HG02571 (cell line): ENCODE results near the gene GP9.
"Not testable (repeated sequence)": the region's sequence is repeated elsewhere in the genome, so short reads cannot be mapped to it uniquely, and the experiment has no call there.

Experiments used
- ATAC-seq: cut with Tn5 transposase; IDR thresholded peaks from one replicate; pipeline ENCODE4 v1.9.1; 2021; ENCODE audit warnings: mild to moderate bottlenecking, moderate library complexity; ENCODE audit not compliant: unreplicated experiment

Gene GP9

DNA sequence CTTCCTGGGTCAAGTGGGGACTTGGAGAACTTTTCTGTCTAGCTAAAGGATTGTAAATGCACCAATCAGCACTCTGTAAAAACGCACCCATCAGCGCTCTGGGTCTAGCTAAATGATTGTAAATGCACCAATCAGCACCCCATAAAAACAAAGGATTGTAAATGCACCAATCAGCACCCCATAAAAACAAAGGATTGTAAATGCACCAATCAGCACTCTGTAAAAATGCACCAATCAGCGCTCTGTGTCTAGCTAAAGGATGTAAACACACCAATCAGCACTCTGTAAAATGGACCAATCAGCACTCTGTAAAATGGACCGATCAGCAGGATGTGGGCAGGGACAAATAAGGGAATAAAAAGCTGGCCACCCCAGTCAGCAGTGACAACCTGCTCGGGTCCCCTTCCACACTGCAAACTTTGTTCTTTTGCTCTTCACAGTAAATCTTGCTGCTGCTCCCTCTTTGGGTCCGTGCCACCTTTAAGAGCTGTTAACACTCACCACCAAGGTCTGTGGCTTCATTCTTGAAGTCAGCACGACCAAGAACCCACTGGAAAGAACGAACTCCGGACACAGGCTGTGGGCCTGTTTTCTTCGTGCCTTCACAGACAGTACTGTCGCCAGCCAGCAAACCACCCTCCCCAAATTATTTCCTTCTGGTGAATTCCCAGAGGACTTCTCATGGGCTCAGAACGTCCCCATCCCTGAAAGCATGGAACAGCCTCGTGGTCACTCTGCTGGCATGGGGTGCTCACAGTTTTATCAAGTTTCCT is 8.9 kb downstream of the GP9 start:
- ATAC-seq, result not testable (repeated sequence)

DNA sequence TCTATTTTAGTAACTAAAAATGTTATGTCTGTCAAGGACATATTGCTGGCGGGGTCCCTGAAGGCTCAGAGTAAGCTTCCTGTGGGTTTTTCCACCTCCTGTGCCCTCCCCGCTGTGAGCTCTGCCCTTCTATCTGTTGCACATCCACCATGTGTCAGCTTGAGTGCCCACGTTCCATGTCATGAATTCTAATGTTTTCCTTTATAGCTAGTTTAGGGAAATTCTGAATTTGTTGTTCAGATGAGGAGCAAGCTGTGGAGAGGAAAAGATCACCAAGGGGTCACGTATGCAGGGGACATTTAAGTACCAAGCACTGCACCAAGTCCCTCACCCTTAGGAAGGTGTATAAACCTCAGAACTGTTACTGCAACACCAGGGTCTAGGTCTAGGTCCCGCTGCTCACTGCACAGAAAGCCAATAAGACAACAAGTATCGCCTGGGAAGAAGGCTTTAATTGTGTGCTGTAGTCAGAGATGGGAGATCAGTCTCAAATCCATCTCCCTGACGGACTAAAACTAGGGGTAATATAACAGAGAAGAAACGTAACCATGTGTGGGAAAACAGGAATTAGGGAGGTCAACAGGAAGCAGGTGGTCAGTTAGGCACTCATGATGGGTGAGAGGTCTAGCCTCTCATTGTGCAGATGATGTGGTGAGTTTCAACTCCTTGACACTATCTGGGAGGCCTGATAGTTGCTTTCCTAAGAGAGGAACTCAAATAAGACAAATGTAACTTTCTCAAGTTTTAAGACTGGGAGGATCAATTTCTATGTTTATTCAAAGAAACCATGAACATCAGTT is 9.7 kb downstream of the GP9 start:
- ATAC-seq, result no peak

DNA sequence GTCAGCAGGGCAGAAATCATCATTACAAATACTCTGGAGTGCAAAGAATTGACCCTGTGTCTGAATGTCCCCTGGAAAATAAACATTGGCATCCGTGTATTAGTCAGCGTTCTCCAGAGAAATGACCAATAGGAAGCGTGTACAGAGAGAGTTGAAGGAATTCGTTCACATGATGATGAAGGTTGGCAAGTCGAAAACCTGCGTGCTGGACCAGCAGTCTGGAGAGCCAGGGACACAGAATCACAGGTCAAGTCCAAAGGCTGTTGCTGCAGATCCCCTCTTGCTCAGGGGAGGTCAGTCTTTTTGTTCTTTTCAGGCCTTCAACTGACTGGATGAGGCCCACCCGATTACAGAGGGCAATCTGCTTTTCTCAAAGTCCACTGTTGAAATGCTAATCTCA is 16.6 kb downstream of the GP9 start:
- ATAC-seq, result no peak

DNA sequence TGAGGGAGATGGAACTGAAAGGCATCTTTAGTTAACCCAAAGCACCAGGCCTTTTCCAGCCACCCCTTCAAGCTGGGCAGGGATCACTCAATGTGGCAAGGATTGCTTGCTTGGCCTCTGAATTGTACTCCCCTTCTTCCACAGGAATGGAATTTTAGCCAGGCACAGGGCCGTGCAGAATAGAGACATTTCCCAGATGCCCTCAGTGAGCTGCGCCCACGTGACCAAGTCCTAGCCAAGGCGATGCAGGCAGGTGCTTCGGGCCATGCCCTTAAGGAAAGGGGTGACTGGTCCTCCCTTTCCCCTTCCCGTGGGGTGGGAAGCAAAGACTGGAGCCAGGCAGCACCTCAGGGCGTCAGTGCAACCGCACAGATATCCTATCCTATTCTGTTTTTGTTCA is 17.9 kb downstream of the GP9 start:
- ATAC-seq, result no peak

DNA sequence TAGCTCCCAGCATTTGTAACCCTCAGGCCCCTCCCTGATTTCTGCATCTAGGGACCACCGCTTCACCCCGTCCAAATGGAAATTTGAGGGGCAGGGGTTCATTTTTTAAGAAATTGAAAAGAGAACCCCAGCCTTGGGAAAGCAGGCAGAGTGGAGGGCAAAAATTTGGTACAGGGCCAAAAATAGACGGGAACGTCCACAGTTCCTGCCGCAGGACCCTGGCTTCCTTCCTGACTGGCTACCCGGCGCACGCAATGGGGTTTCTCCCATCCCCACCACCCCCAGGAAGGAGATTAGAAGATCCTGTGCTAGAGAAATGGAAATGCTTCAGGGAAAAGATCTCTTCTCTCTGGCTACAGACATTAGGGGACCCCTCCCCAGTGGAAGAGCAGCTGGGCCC is 20.9 kb downstream of the GP9 start:
- no peak for ATAC-seq

DNA sequence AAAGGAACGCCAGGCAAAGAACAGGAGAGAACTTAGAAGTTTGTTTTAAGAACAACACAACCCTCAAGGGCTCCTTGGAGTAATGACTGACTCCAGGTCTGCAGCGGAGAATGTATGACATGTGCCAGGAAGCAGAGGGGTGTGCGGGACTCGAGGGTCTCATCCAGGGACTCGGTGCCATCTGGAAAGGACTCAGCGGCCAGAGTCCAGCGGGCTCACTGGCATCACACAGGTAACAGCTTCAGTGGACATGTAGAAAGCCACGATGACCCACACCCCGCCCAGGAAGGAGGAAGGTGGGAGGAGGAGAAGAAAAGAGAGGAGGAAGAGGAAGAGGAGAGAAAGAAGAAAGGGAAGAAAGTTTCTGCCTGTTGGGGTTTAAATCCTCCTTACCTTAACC is 21.4 kb downstream of the GP9 start:
- no peak for ATAC-seq

DNA sequence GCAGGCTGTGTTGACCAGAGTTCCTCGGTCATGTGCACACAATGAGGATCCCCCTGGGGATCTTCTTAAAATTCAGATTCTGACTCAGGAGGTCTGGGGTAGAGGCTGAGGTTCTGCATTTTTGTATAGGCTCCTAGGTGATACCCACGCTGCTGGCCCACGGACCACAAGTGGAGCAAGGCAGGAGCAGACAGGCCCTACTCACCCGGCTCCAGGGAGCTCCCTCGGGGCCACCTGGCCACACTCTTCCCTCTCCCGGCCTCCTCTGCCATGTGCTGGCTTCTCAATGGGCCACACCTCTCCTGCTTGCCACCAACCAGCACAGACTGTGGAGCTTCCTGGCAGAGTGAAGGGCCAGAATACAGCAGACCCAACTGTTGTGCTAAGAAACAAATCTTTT is 23.9 kb downstream of the GP9 start:
- ATAC-seq, result no peak

DNA sequence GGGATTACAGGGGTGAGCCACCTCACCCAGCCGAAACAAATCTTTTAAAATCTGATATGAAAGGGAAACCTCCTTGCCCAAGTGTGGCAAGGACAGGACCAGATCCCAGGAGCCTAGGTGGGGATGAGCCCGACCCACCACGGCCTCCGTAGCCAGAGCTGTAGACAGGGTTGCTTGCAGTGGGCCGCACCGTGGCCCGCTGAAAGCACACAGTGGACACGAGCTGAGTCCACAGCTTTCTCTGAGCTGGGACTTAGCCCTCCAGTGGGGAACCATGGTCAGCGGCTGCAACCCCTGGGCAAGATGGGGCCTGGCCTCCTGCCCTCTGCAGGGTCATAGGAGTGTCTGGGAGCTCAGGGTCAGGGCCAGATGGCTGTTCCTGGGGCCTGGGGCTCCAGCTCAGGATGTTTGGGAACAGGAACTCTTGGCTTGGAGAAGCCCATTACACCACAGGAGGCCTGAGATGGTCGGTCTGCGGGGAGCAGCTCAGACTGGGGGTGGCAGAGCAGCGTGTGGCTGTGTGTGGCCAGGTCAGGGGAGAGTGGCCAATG is 24.7 kb downstream of the GP9 start:
- ATAC-seq, result no peak

DNA sequence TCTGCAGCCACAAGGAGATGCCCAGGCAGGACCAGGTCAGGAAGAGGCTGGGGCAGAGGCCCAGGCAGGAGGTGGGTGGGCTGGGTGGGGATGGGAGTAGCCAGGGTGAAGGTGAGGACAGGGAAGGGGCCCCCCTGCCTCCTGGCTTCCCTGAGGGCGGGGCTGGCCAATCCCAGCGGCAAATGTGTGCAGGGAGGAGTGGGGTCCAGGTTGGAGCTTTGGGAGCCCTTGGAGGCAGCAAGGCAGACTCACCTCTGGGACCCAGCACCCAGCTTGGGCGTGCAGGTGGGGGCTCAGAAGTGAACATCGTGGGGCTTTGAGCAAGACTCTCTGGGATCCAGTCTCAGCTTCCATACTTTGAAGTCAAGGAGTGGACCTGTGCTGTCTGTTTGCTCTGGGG is 25.2 kb downstream of the GP9 start:
- no peak for ATAC-seq

DNA sequence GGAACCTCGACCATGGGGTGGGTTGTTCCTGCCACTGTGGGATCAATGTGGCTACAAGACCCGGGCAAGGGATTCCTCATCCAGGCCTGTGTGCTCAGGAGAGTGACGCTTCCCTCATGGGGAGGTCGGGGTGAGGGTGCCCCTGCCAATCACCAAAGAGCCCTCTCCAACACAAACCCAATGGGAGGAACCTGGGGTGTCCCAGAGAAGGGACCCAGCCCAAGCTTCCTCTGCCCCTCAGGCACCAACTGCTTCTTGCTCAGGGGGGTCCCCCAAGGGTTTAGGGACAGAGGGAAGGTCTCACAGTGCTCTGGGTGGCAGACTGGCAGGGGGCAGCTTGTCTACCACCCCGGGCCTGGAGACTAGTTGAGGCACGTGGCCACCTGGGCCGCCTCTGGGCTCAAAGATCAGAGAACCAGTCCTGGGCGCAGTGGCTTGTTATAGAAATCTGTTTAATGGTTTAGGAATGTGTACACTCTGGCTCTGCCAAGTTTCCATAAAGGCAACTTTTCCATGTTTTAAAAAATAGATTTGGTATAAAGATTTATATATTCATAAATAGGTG is 26.6 kb downstream of the GP9 start:
- ATAC-seq, result no peak

DNA sequence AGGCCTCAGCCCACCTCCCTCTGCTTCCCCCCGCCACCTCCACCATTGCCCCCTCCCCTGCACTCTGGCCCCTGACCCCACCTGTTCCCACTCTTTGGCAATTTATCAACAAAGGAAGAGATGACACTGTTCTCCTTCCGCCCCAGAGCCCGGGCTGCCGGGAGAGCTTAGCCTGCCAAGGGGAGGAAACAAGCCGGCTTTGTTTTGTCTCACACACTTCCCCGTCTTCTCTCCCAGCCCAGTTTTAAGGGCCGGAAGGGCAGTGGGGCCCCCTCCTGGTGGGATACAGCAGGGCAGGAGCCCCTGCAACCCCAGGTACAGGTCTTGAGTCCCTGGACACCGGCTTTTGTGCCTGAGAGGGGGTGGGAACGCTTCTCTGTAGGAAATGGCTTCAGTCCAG is 27.3 kb downstream of the GP9 start:
- not testable (repeated sequence) for ATAC-seq

DNA sequence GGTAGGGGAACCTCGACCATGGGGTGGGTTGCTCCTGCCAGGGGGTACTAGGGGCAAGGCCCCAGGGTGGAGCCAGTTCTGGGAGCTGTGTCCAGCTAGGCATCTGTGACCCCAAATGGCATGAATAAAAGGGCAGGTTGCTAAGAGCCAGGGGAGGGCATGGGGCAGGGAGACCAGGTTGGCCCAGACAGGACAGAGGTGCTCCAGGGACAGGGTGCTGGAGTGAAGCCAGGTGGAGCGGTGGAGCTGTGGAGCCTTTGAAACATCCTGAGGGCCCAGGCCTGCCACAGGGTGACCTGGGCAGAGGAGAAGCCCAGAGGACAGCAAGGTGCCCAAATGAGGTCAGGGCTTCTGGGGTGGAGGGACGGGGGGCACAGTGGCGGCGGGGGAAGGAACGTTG is 27.7 kb downstream of the GP9 start:
- ATAC-seq, result not testable (repeated sequence)

DNA sequence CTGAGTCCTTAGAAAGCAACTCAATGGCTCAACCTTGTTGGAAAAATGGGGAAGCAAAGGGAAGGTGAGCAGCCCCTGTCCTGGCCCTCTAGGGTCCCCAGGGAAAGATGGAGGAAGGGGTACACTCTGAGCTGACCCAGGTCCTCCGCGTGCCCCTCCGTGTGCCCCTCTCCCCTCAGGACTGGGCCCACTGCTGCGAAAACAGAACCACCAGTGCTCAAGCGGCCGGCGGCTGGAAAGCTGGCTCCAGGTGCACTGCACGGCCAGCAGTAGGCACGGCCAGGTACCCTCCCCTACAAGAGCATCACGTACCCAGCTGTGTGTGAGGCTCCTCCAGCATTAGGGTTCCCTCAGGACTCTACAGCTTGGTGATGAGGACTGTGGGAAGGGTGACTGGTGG is 34.7 kb downstream of the GP9 start:
- ATAC-seq, result no peak

DNA sequence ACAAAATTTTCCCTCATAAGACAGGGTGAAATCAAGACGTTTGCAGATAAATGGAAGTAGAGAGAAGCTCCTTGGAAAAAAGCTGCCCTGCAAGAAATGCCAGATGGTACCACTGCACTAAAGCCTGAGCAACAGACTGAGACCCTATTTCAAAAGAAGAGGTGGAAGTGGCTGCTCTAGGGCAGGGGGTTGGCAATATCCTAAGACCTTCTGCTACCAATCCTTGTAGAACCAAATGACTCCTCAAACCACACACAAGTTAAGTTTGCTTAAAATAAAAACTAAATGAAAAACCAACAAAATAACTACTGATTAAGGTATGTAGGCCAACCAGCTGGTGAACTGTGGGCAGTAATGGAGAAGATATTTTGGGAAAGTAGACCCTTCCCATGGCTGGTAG is 39.7 kb downstream of the GP9 start:
- no peak for ATAC-seq

DNA sequence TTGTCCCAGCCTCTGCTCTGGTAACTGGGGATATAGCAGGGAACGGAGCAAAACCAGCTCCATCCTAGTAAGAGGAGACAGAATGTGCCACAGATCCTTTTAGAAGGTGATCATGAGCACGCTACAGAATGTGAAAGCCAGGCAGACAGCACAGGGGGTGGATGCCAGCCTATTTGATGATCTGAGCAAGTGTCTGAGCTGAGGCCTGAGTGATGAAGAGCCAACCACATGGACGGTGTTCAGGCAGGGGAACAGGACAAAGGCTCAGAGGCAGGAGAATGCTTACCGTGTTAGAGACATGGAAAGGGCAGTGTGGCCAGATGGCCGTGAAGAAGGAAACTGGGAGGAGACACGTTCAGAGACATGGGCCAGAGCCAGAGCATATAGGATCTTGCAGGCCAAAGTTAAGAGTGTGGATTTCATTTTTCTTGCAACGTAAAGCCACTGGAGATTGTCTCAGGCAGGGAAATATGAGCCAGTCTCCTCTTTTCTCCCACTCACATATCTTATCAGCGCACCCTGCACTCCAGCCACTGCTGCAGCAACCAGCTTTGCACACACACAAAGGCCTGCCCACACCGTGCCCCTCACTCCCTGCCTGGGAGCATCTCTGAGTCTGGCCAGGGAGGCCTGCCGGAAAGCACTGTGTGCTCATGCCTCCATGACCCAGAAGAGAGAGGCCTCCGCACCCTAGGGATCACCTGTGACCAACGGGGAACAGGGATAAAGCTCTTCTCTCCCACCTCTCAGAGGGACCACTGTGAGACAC is 41.0 kb downstream of the GP9 start:
- no peak for ATAC-seq

DNA sequence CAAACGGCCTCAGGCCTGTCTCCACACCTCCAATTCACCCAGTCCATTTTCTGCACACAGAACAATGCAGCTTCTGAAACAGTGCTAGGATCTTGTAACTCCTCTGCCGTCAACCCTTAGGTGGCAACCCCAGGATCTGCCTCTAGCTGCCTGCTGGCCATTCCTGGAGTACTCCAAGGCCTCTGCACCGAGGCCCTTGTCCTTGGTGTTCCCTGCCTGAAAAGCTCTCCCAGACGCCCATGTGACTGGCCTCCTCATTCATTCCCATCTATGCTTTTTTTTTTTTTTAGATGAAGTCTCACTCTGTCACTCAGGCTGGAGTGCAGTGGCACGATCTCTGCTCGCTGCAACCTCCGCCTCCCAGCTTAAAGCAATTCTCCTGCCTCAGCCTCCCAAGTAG is 42.7 kb downstream of the GP9 start:
- no peak for ATAC-seq

DNA sequence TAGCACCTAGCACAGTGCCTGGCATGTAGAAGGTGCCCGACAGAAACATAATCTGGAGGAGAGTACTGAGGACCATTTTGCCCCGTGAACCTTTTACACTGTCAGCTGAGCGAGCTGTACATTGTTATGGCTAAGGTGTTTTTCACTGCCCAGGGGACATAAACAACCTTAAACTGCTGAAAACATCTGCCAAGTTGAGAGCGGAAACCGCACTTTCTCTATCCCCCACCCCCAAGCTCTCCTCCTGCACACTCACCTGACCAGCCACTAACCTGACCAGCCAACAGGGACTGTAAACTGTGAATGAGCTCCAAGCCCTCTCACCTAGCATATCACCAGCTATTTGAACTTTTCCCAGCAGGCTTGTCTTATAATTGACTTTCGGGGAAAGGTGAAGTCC is 43.5 kb downstream of the GP9 start:
- no peak for ATAC-seq

DNA sequence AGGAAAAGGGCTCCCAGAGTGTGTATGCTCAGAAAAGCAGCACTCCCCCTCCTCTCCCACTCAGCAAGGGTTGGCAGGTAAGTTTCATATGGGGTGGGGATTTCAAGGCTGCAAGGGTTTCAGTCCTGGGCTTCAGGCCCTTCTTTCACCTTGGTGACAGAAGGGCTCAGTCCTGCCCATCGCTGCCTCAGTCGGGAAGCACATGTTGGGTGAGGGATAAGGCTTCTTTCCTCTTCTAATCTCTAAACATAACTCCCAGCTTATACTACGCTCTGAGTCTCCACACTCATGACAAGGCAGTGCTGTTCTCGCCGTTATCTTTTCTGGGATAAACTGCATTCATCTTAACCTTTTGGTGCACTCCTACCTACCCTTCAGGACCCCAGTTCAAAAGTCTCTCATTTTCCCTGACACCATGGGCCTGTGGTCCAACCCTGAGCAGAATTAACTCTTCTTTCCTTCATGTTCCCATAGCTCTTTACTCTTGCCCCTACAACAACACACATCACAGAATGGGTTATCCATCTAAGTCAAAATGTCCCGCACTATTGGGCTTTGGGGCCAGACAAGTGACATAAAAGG is 44.0 kb downstream of the GP9 start:
- ATAC-seq, result no peak

DNA sequence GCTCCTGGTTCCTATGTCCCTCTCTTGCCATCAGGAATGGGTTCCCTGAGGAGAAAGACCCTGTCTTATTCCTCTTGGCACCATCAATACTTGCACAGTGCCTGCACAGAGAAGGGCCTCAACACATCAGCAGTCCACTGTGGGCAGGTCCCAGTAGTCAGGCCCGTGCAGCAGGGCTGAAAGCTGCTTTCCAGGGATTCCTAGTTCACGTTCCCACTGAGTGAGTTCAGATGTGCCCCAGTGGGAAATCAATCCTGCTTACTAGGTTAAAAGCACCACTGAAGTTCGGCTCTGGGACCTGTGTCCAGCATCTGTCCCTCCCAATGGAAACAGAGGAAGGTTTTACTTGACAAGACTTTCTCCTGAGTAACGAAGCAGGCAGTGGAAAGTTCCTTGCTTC is 45.3 kb downstream of the GP9 start:
- no peak for ATAC-seq

DNA sequence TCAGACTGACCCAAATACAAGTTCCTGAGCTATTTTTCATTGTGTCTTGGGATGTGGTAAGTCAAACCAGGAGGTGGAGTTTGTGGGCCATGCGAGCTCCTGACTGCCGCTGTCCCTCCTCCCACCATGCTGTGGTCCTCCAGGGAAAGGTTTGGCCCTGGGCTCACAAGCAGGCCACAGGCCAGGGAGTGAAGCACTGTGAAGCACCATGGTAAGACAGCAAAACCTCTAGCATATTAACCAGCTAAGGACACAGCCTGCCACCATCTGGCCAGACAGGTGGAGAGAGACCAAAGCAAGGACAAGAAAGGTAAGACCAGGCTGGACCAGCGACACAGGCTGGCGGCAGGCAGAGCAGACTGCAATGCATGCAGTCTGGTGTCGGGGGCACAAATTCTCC is 45.7 kb downstream of the GP9 start:
- ATAC-seq, result no peak
